Activated CD8-positive, alpha-beta T cell treated with anti-CD3 and anti-CD28 coated beads for 36 hours (primary cell): ENCODE measurements around the gene HOPX. TPM values are rescaled to one million over a fixed set of nuclear protein-coding genes. Genes with fewer than 3 reads are reported as not detected.

Experiments
- ATAC-seq: fragments of 200-7000 bp; cut with Tn5 transposase; one replicate; pipeline ENCODE4 v1.10.0; 2021; ENCODE audit warnings: mild to moderate bottlenecking, moderate library complexity
- CTCF ChIA-PET: fragments of 350-600 bp; sonication (Branson Sonifier 250); formaldehyde crosslinking; loops from one replicate; lab custom pipeline; 2021; ENCODE audit warnings: antibody characterized with exemption; lab: Charles Lee
- POLR2A ChIA-PET: fragments of 350-600 bp; sonication (Branson Sonifier 250); formaldehyde crosslinking; loops from one replicate; lab custom pipeline; 2021; ENCODE audit warnings: antibody characterized with exemption; lab: Charles Lee
- DNase-seq: peaks from one replicate; pipeline ENCODE4 v3.0.0-alpha.2; 2020
- H3K27ac Mint-ChIP-seq: one replicate; pipeline ENCODE4 v1.8.0; 2021; ENCODE audit warnings: mild to moderate bottlenecking, mixed read lengths
- H3K27me3 Mint-ChIP-seq: one replicate; pipeline ENCODE4 v1.8.0; 2021; ENCODE audit warnings: mixed read lengths
- H3K36me3 Mint-ChIP-seq: one replicate; pipeline ENCODE4 v1.8.0; 2021; ENCODE audit warnings: low read depth, mixed read lengths
- H3K4me1 Mint-ChIP-seq: one replicate; pipeline ENCODE4 v1.8.0; 2021; ENCODE audit warnings: low read depth, mixed read lengths
- H3K4me3 Mint-ChIP-seq: one replicate; pipeline ENCODE4 v1.8.0; 2021; ENCODE audit warnings: mild to moderate bottlenecking, moderate library complexity, mixed read lengths
- H3K9me3 Mint-ChIP-seq: one replicate; pipeline ENCODE4 v1.8.0; 2021; ENCODE audit warnings: mixed read lengths
- intact Hi-C: fragments of 100-400 bp; cut with micrococcal nuclease; formaldehyde crosslinking; loops from one replicate; pipeline ENCODE4 v1.10.0; 2022
- total RNA-seq, 2 experiments: library from RNA; stranded (reverse); gene quantifications; one replicate each; pipeline ENCODE4 v1.2.3, GENCODE V29; 2021
- TF ChIP-seq, protein P1 (sequence below): fragments of 200-600 bp; IDR thresholded peaks from one replicate; pipeline ENCODE4 v1.8.0; 2022; ENCODE audit warnings: antibody characterized with exemption, mild to moderate bottlenecking

The HOPX gene
- total RNA-seq, 2 experiments from 2014 or later, result 55.8 to 58.7 TPM

DNA sequence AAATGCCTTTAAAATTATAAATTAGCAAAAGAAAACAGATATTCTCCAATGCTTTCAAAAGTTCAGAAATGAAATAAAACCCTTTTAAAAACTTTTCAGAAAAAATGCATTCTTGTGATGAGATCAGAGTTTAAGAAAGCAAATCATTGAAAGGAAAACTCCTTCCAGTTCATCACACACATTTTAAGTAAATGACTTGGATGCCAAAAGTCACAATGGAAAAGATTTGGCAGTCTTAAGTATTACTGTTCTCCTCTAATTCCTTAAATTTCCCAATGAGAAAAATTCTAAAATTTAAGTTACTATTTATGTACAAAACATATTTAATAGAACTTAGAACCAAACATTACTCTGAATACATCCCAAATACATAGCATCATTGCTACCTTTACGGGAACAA lies 21.1 kb downstream of the HOPX start:
- no peak for ATAC-seq
- Mint-ChIP-seq H3K9me3 (no peaks in the 10 kb centered on the region), H3K36me3 (no peaks in the 10 kb centered on the region), H3K4me1 (peaks cover 18% of the 10 kb centered on the region), H3K4me3 (no peak overlapping the region), H3K27ac (no peak overlapping the region), H3K27me3 (peaks cover 29% of the 10 kb centered on the region)
- ChIA-PET CTCF (interaction anchor here (0.8 to 1.5 kb wide), 2 partner anchors 11 to 16 kb away, joined by 3 read pairs; no protein-coding TSS in a partner anchor), POLR2A (no interaction called here)
- intact Hi-C loops, result loop anchor here (5.0 kb wide), 1 partner anchor 142 kb away; no protein-coding TSS in a partner anchor
- TF ChIP-seq, protein P1, sequence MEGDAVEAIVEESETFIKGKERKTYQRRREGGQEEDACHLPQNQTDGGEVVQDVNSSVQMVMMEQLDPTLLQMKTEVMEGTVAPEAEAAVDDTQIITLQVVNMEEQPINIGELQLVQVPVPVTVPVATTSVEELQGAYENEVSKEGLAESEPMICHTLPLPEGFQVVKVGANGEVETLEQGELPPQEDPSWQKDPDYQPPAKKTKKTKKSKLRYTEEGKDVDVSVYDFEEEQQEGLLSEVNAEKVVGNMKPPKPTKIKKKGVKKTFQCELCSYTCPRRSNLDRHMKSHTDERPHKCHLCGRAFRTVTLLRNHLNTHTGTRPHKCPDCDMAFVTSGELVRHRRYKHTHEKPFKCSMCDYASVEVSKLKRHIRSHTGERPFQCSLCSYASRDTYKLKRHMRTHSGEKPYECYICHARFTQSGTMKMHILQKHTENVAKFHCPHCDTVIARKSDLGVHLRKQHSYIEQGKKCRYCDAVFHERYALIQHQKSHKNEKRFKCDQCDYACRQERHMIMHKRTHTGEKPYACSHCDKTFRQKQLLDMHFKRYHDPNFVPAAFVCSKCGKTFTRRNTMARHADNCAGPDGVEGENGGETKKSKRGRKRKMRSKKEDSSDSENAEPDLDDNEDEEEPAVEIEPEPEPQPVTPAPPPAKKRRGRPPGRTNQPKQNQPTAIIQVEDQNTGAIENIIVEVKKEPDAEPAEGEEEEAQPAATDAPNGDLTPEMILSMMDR, result no peak
- no peak for DNase-seq

DNA sequence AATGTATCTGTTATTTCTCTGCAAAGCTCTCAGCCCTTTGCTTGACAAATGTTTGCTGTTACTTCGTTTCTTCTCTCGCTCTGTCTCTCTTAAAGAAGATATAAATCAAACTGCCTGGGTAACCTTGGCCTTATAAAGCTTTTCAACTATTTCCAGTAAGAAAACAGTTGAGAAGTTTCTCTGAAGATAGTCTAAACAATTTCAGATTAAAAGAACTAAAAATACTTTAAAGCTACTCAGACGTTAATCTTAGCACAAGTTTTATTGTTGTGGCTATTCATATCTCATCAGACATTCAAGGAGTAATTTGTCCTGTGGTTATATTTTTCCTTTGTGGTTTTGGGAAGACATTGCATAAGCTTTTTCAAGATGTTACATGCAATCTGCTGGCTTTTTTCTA lies 22.6 kb downstream of the HOPX start:
- TF ChIP-seq, protein P1, result no peak
- Mint-ChIP-seq H3K4me1 (peaks cover 33% of the 10 kb centered on the region), H3K36me3 (peaks cover 3% of the 10 kb centered on the region), H3K4me3 (no peak overlapping the region), H3K27me3 (peaks cover 28% of the 10 kb centered on the region), H3K9me3 (no peaks in the 10 kb centered on the region), H3K27ac (no peak overlapping the region)
- CTCF ChIA-PET, result interaction anchor here (0.7 to 1.5 kb wide), 6 partner anchors 17 to 141 kb away, joined by 3 read pairs; no protein-coding TSS in a partner anchor
- intact Hi-C loops, result loop anchor here (5.0 kb wide), 1 partner anchor 144 kb away; no protein-coding TSS in a partner anchor
- no peak for DNase-seq
- POLR2A ChIA-PET, result no interaction called here
- ATAC-seq, result no peak

- Mint-ChIP-seq H3K9me3 (no peaks in the 10 kb centered on the region), H3K27ac (no peak overlapping the region), H3K36me3 (peaks cover 3% of the 10 kb centered on the region), H3K27me3 (peaks cover 27% of the 10 kb centered on the region), H3K4me3 (no peak overlapping the region), H3K4me1 (peaks cover 37% of the 10 kb centered on the region)
- ATAC-seq (no peak), DNase-seq (no peak)
- TF ChIP-seq, protein P1, result no peak
- ChIA-PET POLR2A (no interaction called here), CTCF (interaction anchor here (1.0 to 1.1 kb wide), 2 partner anchors 20 to 140 kb away, joined by 3 read pairs; no protein-coding TSS in a partner anchor)
- intact Hi-C loops, result loop anchor here (5.0 kb wide), 1 partner anchor 144 kb away; no protein-coding TSS in a partner anchor
Measured at GRCh38 chr4:56657818-56658217, 23.3 kb downstream of the HOPX start.

GRCh38 chr4:56657128-56657527 lies 24.0 kb downstream of the HOPX start:
- peaks cover 27% of the 10 kb centered on the region for H3K27me3 Mint-ChIP-seq
- peaks cover 43% of the 10 kb centered on the region for H3K4me1 Mint-ChIP-seq
- DNase-seq, result no peak
- intact Hi-C loops, result loop anchor here (5.0 kb wide), 1 partner anchor 145 kb away; no protein-coding TSS in a partner anchor
- H3K27ac Mint-ChIP-seq, result peak overlapping the region; percentile 20
- no peaks in the 10 kb centered on the region for H3K9me3 Mint-ChIP-seq
- peak overlapping the region; percentile 24 for H3K4me3 Mint-ChIP-seq
- ChIA-PET POLR2A (interaction anchor here (0.9 kb wide), 1 partner anchor 270 kb away, joined by 3 read pairs; the partner anchor contains the start of gene AASDH), CTCF (interaction anchor here (0.7 to 0.8 kb wide), 2 partner anchors 24 to 143 kb away, joined by 3 read pairs; partner anchors contain the start of gene HOPX)
- H3K36me3 Mint-ChIP-seq, result peaks cover 4% of the 10 kb centered on the region
- no peak for ATAC-seq
- TF ChIP-seq, protein P1, result no peak

DNA sequence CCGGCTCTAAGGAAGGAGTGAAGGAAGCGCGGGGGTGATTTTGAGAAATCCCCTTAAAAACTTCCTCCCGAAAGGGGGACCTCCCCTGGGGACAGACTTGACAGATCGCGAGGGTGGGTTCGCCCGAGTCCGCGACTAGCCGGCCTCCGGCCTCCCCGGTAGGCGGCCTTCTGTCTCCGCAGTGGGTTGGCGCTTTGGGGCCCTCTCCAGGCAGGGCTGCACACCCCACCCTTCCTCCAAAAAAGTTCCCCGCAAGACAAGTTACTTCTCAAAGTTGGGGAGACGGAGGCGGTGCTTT lies 24.8 kb downstream of the HOPX start:
- ATAC-seq (peak; percentile 74), DNase-seq (peak; percentile 72)
- peaks cover 26% of the 10 kb centered on the region for H3K27me3 Mint-ChIP-seq
- no peaks in the 10 kb centered on the region for H3K9me3 Mint-ChIP-seq
- peak overlapping the region; percentile 55 for H3K27ac Mint-ChIP-seq
- H3K36me3 Mint-ChIP-seq, result peaks cover 8% of the 10 kb centered on the region
- H3K4me1 Mint-ChIP-seq, result peaks cover 50% of the 10 kb centered on the region
- POLR2A ChIA-PET, result interaction anchor here (0.9 kb wide), 1 partner anchor 269 kb away, joined by 3 read pairs; the partner anchor contains the start of gene AASDH
- intact Hi-C loops, result loop anchor here (5.0 kb wide), 1 partner anchor 146 kb away; no protein-coding TSS in a partner anchor
- TF ChIP-seq, protein P1, result peak; percentile 52
- CTCF ChIA-PET, result interaction anchor here (0.7 kb wide), 1 partner anchor 144 kb away, joined by 3 read pairs; no protein-coding TSS in a partner anchor
- peak overlapping the region; percentile 84 for H3K4me3 Mint-ChIP-seq
